Measurements from ENCODE around the gene PLD5.

The PLD5 gene

DNA sequence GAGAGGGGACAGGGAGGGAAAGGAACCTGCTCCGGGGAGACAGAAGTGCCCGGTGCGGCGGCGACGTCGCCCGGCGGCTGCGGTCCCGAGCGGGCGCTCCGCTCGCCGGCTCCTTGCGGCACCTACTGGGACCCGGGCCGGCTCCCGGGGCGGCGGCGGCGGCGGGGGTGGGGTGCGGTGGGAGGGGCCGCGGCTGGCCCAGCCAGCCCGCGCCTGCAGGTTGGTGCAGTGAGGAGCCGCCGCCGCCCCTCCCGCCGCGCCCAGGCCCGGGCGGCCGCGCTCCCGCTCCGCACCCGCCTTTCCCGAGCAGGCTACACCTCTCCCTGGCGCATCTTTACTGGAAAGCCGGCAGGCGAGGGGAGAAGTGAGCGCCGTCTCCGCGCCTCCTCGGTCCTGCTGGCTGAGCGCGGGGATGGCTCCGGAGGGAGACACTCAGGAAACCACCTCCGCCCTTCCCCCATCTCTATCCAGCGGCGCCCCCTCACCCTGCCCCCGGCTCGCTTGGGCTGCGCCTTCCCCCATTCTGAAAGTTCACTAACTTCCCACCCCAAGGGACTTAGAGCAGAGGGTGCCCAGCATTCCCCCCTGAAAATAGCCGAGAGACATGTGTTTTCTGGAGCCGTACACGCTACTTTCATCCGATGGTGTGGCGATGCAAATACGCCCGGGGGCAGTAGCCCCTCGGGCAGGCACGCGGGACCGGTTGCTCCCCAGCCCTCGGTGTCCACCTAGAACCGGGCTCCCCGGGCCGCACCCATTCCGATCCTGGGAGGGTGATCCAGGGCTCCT is at the start of gene PLD5:
Gene PLD5 (minus strand): TSS at position 127 of the 789 bp plus-strand sequence.
- no peak for DNase-seq

DNA sequence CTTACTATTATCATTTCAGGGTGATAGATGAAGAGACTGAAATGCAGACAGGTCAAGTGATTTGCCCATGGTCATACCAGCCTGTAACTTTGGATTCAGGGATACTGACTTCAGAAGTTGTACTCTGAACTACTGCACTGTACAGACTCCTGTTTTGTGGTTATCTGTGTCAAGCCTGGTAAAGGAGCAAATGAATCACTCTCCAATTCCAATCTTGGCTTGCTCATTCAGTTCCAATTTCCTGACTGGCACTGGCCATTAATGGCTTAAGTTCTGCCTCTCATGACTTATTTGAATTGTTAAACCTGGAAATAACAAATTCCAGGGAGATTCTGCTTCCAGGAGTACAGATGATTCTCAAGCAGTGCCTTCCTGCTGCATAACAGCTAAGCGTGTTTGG is 45.4 kb upstream of the PLD5 start:
- DNase-seq = no peak

DNA sequence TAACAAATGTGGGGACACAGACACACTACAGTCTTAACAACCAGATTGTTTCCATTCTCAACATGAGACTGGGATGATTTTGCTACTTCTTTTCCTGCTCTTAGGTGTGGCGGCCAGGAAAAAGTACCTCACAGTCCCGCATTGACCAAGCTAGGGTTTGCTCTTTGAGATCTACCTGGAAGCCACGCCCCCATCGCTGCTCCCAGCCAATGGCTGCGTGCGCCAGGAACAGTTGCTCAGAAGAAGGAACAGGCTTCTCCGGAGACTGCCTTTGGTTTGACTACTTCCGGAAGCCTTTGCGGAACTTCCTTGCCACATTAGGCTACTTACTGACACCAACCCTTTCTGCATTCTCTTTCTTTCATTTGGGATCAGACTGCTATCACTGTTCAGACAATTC is 44.2 kb upstream of the PLD5 start:
- DNase-seq = no peak

DNA sequence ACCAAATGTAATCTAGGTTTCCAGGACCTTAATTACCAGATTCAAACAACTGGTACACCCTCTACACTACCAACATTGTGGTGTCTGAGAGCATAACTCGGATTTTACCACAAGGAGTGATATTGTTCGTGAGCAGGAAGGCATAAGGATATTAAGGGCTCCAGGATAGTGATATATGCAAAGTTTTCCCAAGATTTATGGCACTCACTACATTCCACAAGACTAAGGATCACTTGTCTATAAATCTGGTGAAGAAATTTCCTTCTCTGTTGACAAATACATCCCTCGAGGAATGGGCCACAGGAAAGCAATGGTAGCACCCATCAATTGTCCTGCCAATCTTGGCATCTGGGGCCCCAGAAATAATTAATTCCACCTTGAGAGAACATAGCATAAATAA is 43.1 kb upstream of the PLD5 start:
- no peak for DNase-seq

DNA sequence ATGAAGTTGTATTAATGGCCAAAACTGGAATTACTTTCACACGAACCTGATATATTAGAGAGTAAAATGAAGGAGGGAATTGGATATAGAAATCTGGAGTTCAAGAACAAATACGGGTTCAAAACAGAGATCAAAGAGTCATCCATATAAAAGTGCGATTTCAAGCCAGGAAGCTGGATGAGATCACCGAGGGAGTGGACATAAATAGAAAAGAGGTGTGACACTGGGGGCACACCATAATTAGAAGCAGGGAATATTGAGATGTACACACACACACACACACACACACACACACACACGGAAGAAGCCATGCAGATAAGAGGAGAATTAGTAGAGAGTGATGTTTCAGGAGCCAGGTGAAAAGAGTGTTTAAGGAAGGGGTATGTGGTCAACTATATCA is 32.3 kb upstream of the PLD5 start:
- DNase-seq = no peak

DNA sequence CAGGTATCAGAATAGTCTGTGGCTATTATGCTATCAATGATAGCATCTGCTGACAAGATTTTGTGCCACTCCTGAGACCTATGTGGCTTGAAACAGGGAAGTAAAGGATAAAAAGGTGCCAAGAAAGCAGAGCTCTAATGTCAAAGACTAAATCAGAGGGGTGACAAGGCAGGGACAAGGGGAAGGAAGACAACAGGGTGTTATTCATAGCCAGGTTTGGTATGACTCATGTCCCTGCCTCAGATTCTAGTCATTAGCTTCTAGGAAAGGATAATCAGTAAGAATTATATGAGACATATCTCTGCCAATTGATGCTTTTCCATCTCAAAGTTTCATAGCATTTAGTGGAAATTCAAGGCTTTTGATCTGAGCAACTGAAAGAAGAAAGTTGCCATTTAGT is 31.8 kb upstream of the PLD5 start:
- no peak for DNase-seq

DNA sequence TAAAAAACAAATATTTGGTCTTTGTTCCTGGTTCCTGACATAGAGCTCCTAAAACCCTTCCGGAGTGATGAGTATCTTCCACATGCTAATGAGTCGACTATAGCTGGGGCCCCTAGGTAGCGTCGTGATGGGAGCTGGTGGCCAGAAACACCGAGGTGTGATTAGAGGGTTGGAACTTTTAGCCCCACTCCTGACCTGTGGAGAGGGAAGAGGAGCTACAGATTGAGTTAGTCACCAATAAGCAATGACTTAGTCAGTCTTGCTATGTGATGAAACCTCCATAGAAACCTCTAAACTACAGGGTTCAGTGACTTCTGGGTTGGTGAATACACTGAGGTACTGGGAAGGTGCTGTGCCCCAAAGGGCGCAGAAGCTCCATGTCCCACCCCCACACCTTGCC is 30.1 kb upstream of the PLD5 start:
- DNase-seq = no peak

DNA sequence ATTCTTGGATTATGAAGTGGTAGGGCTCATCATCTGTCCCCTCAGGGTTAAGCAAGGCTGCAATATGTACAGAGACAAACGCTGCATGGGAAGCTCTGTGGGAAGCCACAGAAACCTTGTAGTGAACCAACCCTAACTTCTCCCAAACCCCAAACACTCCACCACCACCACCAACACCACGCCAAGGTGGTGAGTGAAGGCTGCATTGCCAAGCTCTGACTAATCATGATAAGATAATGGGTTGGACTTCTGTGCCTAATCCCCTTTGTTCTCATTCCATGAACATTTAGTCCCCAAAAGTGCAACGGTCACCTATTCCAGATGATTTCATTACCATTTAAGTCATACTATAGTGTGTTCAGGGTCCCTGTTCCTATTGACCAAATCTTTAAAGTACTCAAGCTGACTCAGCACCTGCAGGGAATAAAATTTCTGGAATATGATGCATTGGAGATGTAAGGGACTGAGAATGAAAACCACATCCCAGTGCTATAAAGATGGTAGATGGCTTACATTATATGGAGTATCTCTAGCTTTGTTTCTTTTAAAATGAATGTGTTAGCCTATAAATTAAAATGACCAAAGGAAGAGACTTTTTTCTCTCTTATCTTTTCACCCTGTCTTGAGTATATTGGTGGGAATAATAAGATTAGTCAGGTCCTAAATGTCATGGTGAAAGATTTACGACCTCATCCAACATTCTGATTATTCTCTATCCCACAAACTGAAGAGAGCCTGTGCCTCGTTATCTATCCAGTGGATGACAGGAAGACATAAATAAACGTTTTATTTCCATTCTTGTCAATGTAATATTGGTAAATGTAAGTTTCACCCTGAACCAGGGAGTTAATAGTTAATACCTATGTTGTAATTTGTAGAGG is 22.6 kb upstream of the PLD5 start:
- DNase-seq = no peak

DNA sequence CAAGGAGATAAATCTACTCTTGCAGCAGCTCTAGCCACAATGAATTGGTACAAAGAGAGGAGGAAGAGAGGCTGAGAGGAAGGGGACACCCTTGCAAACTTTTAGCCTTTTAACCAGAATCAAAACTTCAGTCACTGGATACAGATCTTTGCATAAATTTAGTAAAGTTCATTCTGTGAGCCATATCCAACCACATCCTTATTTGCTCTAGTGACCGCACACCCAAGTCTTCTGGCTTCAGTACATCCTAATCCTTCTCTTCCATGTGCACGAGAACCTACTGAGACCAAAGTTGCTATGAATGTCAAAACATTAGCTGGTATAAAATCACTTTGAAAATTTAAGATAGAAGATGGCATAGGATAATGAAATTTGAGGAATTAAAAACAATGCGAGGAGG is 21.9 kb upstream of the PLD5 start:
- DNase-seq = no peak

DNA sequence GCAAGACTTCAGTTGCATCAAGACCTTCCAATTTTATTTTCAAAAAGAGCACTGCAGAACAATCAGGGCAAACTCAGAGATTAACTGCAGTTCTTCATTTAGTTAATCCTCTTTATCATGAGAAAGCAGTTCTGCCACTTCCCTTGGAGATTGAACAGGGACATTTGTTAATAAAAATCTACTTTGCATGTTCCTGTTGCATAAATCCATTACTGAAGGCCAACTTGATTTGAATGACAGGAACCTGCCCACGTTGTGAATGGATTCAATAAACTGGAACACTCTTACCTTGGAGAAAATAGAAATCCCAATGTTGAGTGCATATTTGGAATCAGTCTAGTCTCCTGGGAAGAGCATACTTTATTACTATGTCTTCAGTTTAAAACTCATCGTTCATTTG is 19.6 kb upstream of the PLD5 start:
- no peak for DNase-seq

DNA sequence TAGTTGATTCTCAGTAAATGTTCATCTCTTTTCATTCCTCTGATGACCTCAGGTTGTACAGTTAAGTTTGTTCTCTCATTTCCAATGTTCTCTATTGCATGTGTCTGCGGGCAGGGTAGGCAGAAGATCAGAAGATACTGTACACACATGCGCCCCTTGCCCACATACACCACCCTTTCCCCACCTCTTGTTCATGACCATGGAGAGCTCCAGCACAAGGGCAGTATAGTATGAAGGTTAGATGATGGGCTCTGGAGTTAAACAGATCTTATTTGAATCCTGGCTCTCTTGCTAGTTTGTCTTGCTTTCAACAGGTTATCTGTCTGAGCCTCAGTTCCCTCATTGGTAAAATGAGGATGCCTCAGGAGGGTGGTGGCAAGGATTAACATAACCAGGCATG is 17.8 kb upstream of the PLD5 start:
- DNase-seq = no peak

DNA sequence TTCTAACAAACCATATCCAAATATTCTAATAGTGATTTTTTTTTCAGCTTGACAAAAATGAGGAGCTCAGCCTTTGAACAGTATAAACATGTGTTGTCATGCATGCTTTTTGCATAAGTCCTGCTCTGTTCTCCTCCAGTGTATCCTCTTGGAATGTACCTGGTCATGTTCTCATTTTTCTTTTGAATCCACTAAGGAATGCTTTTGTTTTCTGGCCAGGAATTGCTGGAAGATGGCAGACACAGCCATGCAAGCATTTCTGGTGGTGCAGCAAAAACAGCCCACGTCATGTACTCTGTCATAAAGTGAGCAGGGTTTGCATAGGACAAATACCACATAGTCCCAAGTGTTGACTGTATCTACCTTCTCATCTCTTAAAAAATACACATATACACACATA is 11.5 kb upstream of the PLD5 start:
- DNase-seq = no peak

DNA sequence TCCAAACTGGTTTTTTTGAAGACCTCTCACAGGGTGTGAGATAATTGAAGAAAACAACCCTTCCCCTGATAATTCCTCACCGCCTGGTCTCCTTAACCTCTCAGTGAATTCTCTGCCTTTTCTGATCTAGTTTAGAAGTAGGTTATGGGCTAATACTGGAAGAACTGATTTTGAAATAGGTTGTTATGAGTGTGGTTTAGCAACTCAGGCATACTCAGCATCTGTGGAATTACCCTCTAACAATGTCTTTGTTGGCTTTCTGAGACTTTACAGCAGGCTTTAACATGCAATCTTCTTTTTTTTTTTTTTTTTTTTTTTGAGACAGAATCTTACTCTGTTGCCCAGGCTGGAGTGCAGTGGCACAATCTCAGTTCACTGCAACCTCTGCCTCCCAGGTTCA is 10.3 kb upstream of the PLD5 start:
- no peak for DNase-seq

DNA sequence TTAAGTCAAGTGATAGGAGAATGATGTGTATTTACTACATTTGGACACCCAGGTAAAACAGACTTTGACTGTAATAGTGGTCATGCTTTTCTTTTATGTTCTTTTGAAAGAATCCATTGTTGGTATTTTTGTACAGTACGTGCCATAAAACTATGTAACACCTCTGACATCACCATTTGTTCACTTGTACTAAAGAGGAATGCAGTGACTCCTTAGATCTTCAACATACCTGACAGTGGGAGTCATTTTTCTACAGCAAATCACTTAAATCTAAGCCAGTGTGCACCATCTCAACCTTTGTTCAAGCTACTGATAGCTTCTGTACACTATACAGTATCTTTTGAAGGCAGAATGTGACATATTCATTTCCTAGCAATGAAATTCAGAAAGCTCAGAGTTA is 6.3 kb upstream of the PLD5 start:
- DNase-seq = no peak

DNA sequence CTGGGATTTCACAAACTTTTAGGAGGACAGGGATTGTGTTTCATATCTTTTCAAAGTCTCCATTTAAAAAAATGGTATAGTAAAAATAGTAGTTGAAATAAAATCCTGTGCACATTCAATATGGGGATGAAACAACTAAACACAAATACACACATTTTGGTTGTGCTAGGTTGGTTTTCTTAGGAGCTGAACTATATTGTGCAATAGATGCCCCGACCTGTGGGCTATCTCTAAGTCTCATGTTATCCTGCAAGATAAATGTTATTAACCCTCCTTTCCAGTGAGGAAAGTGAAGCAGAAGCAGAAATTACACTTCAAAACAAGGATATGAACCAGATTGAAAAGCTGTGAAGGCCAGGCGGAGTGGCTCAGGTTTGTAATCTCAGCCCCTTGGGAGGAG is 1.3 kb upstream of the PLD5 start:
- no peak for DNase-seq

DNA sequence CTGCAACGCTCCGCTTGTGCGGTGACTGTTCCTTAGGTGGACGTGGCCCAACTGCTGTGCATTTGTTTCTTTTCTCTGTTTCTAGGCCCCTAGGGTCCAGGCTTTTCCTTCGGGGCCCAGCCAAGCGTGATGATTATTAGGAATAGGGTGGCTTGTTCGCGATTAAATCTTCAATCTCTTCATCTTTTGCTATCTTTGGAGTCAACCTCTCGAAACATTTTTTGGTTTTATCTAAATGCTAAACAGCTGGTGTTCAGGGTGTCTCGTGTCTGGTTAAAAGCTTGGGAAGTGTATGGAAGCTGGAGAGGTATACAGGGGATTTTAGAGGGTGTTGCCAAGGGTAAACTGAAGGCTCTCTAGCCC is 844 bp upstream of the PLD5 start:
- no peak for DNase-seq

DNA sequence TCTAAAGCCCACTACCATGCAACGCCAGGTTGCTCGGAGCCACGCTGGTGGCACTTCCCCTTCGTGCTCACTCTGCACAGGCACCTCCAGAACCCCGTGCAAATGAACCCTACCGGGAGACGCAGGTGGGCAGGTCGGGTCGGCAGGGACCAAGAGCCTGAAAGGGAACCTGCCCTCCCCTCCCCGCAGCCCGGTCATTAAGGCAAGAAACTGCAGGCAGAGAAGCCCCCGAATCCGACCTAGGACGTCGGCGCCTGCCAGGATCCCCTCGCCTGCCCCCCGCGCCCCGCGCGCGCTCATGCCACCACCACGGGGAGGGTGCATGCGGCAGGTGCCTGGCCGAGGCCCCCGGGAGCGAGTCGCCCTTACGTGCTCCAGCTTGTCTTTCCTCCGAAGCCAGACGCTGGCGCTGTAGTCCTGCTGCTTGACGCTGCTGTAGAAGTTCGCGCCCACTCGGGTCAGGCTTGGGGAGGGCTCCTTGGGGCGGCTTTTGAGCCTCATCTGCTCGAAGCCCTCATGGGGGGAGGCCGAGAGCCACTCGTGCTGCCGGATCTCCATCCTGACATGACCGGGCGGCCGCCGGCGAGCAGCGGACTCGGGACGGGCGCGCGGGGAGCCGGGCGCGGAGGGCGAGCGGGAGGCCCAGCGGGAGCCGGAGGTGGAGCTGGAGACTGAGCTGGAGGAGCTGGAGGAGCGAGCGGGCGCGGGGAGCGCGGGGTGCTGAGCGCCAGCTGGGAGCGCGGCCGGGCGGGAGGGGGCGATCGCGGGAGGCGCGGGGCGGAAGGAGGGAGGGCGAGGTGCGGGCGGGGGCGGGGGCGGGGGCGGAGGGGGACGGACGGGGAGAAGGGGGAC is 552 bp downstream of the PLD5 start:
- DNase-seq = peak; percentile 14

DNA sequence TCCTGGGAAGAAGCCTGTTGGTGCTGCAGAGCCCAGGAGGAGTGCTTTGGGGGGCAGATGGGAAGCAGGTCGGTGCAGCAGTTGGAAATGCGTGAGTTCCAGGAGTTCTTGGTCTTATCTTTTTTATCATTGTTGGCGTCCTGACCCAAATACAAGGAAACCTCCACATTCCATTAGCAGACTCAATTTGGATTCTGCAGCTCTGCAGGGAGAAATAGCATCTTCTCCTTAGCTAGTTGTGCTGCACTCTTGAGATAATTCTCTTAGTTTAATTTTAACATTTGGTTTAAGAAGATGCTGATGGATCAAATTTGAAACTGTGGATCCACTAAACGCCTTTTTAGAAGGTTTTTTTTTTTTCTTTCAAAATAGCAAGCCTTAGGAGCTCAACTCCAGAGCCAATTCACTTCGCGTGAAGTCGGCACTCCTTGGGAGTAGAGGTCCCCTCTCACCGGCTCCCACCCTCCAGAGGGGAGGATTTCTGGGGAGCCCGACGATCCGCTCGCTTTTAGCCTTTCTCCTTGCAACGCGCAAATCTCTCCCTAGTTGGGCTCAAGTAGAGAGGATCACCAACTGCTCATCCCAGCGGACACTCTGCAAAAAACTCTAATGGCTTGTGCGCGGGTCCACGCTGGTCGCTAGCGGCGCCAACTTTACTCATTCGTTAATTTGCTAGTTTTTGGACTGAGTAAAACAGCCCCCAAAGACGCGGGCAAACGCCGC is 1.3 kb downstream of the PLD5 start:
- DNase-seq = no peak

DNA sequence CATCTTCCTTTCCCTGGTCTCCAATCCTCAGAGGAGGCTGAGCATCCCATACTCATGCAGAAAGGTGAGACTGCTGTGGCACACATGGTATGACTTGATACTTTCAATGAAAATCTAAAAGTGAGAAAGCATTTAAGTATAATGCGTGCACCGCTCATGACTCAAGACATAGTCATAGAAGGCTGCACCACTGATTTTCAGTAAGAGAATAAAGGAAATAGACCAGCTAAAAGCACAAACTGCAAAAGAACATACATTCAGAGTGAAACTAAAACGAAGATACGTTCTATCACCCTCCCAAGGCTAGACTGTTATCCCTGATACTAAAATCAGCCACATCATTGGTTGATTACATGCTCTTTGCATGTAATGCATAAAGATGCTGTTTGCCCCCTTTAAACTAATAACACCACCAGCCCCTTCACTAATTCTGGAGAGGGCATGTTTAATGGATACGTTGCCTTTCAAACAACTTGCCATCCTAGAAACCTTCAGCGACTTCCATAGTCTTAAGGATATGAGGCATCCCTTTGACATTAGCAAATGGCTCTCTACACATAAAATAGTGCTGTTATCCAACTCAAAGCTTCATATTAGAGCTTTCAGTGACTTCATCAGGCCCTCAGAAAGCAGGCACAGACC is 2.1 kb downstream of the PLD5 start:
- no peak for DNase-seq

DNA sequence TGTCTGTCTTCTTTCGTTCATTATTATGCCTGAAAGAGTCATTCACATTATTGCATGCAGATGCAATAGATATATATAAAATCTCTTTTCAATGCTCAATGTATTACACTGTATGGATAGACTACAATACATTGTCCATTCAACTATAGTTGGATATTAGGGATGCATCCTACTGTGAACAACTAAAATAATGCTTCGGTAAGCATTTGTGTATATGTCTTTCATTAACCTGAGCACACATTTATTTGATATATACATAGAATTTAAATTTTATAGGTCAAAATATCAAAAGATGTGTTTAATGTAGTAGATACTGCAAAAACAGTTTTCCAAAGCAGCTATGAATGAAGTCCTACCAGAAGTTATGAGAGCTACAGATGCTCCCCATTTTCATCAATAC is 8.9 kb downstream of the PLD5 start:
- DNase-seq = no peak

DNA sequence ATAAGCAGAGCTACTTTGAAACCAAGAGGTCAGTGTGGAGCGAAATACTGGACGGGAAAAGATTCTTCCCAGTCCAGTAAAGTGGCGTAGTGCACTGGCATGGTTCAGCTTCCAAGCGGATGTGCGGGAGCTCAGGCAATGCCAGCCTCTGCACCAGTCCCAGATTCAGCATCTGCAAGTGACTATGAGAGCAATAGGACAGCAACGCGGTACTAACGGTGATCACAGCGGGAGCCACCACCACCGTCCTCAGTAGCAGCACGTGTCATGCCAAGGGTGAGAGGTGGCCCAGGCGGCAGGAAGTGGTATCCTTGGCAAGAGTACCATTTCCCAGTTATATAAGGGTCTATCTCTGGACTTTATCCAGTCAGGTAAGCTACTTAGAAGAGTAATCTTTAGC is 17.8 kb downstream of the PLD5 start:
- DNase-seq = no peak

DNA sequence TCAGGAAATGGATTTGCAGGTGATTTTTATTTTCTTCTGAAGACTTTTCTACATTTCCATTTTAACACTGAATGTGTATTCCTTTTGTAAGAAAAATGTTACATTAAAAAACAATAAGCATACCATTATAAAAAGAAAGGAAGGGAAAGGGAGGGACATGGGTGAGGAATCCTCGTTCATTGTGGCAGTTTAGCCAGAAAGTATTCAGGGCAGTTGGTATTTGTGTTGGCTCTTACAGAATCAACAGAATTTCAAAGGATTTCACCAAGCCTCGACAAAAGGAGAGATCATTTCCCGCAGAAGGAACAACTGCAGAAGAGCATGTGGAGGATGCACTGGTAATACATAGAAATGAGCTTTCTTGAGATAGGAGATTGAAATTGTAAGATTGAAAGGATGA is 35.0 kb downstream of the PLD5 start:
- DNase-seq = no peak
